Neutrophil (primary cell): ENCODE data around the gene DOK7.

Experiments used
- H3K27ac ChIP-seq: fragments of 200-600 bp; sonication (generic); 2 replicates; pipeline ENCODE4 v1.5.1; 2016; ENCODE audit warnings: mild to moderate bottlenecking, moderate library complexity
- H3K27me3 ChIP-seq: fragments of 200-600 bp; sonication (generic); 2 replicates; pipeline ENCODE4 v1.6.0; 2016; ENCODE audit warnings: mild to moderate bottlenecking
- H3K36me3 ChIP-seq: fragments of 200-600 bp; sonication (generic); 2 replicates; pipeline ENCODE4 v1.5.1; 2017
- H3K4me1 ChIP-seq, 2 experiments: fragments of 200-600 bp in 1 of 2; sonication (generic) in 1 of 2; 1 replicate in 1 of 2; 2 replicates in 1 of 2; pipeline versions ENCODE4 v1.5.1 to v1.6.1; 2013 to 2016; ENCODE audit warnings: low read depth in 1 of 2, low read length in 1 of 2, mild to moderate bottlenecking in 1 of 2, moderate library complexity in 1 of 2; ENCODE audit not compliant: control insufficient read depth in 1 of 2, insufficient read depth in 1 of 2
- H3K4me3 ChIP-seq, 2 experiments: fragments of 200-600 bp in 1 of 2; sonication (generic) in 1 of 2; 1 replicate in 1 of 2; 2 replicates in 1 of 2; pipeline ENCODE4 v1.5.1; 2013 to 2016; ENCODE audit warnings: low read depth in 1 of 2, low read length in 1 of 2, mild to moderate bottlenecking in 1 of 2, moderate library complexity in 1 of 2
- H3K9me3 ChIP-seq: fragments of 200-600 bp; sonication (generic); 2 replicates; pipeline ENCODE4 v1.5.1; 2016
- TF ChIP-seq, protein P1 (sequence below): fragments of 200-600 bp; sonication (generic); IDR thresholded peaks from 2 replicates; pipeline ENCODE4 v1.5.1; 2016; ENCODE audit warnings: antibody characterized with exemption

Gene DOK7

GRCh38 chr4:3517731-3518510 lies 54.8 kb downstream of the DOK7 start:
- H3K4me3 ChIP-seq = no peak overlapping the region
- H3K36me3 ChIP-seq = peaks cover 100% of the 10 kb centered on the region
- H3K4me1 ChIP-seq = peaks cover 0 to 2% of the 10 kb centered on the region in 2 experiments
- H3K27ac ChIP-seq = no peak overlapping the region
- no peaks in the 10 kb centered on the region for H3K27me3 ChIP-seq
- TF ChIP-seq, protein P1, sequence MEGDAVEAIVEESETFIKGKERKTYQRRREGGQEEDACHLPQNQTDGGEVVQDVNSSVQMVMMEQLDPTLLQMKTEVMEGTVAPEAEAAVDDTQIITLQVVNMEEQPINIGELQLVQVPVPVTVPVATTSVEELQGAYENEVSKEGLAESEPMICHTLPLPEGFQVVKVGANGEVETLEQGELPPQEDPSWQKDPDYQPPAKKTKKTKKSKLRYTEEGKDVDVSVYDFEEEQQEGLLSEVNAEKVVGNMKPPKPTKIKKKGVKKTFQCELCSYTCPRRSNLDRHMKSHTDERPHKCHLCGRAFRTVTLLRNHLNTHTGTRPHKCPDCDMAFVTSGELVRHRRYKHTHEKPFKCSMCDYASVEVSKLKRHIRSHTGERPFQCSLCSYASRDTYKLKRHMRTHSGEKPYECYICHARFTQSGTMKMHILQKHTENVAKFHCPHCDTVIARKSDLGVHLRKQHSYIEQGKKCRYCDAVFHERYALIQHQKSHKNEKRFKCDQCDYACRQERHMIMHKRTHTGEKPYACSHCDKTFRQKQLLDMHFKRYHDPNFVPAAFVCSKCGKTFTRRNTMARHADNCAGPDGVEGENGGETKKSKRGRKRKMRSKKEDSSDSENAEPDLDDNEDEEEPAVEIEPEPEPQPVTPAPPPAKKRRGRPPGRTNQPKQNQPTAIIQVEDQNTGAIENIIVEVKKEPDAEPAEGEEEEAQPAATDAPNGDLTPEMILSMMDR = no peak
- no peaks in the 10 kb centered on the region for H3K9me3 ChIP-seq

- Histone ChIP-seq H3K4me1 (peaks cover 0 to 2% of the 10 kb centered on the region in 2 experiments), H3K27ac (no peak overlapping the region), H3K27me3 (no peaks in the 10 kb centered on the region), H3K9me3 (no peaks in the 10 kb centered on the region), H3K4me3 (no peak overlapping the region), H3K36me3 (peaks cover 100% of the 10 kb centered on the region)
- TF ChIP-seq, protein P1 = no peak
Measured at GRCh38 chr4:3518511-3518880, 55.4 kb downstream of the DOK7 start.

DNA sequence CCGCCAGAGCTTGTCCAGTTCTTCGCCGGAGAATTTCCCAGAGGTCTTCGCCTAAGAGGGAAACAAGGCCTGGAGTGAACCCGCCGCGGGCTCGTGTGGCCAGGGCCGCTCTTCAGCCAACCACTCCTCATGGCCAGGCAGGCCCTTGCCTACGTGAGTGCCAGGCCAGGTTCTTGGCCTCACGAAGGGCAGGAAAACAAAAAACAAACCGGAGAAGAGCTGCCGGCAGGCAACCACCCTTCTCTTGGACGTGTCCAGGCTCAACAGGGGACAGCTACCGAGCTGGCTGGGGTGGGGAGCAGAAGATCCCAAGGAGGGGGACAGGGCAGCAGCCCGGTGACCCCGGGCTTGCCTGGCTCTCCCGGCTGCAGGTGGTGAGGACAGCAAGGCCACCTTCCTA lies 55.8 kb downstream of the DOK7 start:
- Histone ChIP-seq H3K27ac (no peak overlapping the region), H3K4me3 (no peak overlapping the region), H3K36me3 (peaks cover 100% of the 10 kb centered on the region), H3K4me1 (peaks cover 0 to 2% of the 10 kb centered on the region in 2 experiments), H3K27me3 (no peaks in the 10 kb centered on the region), H3K9me3 (no peaks in the 10 kb centered on the region)
- TF ChIP-seq, protein P1 = no peak

- TF ChIP-seq, protein P1 = no peak
- Histone ChIP-seq H3K4me1 (peaks cover 0 to 2% of the 10 kb centered on the region in 2 experiments), H3K36me3 (peaks cover 100% of the 10 kb centered on the region), H3K27ac (no peak overlapping the region), H3K9me3 (no peaks in the 10 kb centered on the region), H3K4me3 (no peak overlapping the region), H3K27me3 (no peaks in the 10 kb centered on the region)
Measured at GRCh38 chr4:3519468-3520264, 56.6 kb downstream of the DOK7 start.

DNA sequence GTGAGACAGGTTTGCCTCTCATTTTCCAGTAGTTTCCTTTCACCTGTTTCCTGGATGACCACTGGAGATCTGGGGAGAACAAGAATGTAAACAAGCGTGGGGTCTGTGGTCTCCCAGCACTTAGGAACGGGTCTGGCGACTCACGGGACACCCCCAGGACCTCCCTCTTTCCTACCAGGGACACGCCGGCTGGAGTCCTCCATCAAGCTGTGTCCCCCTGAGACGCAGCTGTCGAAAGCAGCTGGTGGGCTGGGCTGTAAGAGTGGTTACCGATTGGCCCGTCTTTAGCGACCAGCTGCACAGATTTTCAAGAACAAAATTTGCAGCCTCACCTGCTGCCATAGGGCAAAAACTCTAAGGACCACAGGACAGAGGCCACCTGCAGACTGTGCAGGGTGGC lies 57.2 kb downstream of the DOK7 start:
- Histone ChIP-seq H3K4me1 (no peaks in the 10 kb centered on the region), H3K36me3 (peaks cover 100% of the 10 kb centered on the region)
- TF ChIP-seq, protein P1 = no peak

More for the DNA sequence above, 57.2 kb downstream of the DOK7 start:
- H3K4me3 ChIP-seq = no peak overlapping the region
- no peaks in the 10 kb centered on the region for H3K27me3 ChIP-seq
- no peaks in the 10 kb centered on the region for H3K9me3 ChIP-seq
- no peak overlapping the region for H3K27ac ChIP-seq
